Measurements from ENCODE around the gene CYP2C18.
"Not testable (repeated sequence)": the region's sequence is repeated elsewhere in the genome, so short reads cannot be mapped to it uniquely, and the experiment has no call there.

The CYP2C18 gene

DNA sequence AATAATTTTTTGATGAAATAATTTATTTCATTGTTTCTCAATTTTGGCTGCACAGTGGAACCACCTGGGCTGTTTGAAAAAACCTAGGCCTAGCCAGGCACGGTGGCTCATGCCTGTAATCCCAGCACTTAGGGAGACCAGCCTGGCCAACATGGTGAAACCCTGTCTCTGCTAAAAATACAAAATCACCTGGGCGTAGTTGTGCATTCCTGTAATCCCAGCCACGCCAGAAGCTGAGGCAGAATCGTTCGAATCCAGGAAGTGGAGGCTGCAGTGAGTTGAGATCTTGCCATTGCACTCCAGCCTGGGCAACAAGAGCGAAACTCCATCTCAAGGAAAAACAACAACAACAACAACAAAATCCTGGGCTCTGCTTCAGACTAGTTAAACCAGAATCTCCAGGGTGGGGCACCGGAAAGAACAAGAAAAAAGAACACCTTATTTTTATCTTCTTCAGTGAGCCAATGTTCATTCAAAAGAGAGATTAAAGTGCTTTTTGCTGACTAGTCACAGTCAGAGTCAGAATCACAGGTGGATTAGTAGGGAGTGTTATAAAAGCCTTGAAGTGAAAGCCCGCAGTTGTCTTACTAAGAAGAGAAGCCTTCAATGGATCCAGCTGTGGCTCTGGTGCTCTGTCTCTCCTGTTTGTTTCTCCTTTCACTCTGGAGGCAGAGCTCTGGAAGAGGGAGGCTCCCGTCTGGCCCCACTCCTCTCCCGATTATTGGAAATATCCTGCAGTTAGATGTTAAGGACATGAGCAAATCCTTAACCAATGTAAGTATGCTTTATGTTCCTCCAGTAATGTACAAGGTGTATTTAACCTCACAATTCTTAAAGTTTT, at the start of gene CYP2C18:
CYP2C18 (plus strand) TSS at position 516 of the 841 bp plus-strand sequence; CDS start at position 607, 91 bp downstream.
- DNase-seq (ENCODE audit: low spot score) = no peak

GRCh38 chr10:94638097-94638496, 45.4 kb upstream of the CYP2C18 start:
- DNase-seq (ENCODE audit: low spot score) = not testable (repeated sequence)

DNA sequence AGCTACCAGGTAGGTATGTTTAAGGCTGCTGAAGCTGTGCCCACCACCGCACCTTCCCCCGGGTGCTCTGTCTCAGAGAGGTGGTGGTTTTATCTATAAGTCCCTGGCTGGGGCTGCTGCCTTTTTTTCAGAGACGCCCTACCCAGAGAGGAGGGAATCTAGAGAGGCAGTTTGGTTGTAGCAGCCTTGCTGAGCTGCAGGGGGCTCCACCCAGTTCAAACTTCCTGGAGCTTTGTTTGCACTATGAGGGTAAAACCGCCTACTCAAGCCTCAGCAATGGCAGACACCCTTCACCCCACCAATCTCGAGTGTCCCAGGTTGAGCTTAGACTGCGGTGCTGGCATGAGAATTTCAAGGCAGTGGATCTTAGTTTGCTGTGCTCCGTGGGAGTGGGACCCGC, 43.6 kb upstream of the CYP2C18 start:
- DNase-seq (ENCODE audit: low spot score) = no peak

DNA sequence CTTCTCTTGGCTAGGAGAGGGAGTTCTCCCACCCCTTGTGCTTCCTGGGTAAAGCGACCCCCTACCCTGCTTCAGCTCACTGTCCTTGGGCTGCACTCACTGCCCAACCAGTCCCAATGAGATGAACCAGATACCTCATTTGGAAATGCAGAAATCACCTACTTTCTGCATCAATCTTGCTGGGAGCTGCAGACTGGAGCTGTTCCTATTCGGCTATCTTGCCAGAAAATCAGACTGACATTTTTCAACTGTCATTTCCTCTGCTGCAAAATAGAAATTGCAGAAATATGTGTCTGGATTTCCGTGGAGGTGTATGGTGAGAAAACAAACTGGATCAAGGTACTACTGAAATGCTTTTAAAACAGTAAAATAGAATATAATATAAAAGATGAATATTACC, 43.0 kb upstream of the CYP2C18 start:
- no peak for DNase-seq (ENCODE audit: low spot score)

- DNase-seq (ENCODE audit: low spot score) = no peak
Measured at GRCh38 chr10:94641480-94641879, 42.0 kb upstream of the CYP2C18 start.

DNA sequence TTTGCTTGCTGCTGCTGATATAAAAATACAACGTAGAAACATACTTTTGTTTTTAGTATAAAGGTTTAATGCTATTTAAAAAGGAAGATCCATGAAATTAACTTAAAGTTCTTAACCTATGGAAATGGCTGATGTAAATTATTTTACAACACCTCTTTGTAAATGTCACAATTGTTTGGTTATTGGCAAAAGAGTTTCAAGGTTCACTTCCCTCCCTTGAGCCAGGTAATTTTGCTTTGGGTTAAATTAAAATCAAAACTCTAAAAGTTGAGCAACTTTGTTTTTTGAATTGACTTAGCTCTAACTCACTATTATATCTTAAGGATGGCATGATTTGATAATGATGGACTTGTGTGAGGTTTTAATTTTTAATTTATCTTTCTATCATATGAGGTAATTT, 39.2 kb upstream of the CYP2C18 start:
- DNase-seq (ENCODE audit: low spot score) = no peak

- no peak for DNase-seq (ENCODE audit: low spot score)
Measured at GRCh38 chr10:94645285-94645684, 38.2 kb upstream of the CYP2C18 start.

GRCh38 chr10:94655201-94655600, 28.3 kb upstream of the CYP2C18 start:
- DNase-seq (ENCODE audit: low spot score) = not testable (repeated sequence)

DNA sequence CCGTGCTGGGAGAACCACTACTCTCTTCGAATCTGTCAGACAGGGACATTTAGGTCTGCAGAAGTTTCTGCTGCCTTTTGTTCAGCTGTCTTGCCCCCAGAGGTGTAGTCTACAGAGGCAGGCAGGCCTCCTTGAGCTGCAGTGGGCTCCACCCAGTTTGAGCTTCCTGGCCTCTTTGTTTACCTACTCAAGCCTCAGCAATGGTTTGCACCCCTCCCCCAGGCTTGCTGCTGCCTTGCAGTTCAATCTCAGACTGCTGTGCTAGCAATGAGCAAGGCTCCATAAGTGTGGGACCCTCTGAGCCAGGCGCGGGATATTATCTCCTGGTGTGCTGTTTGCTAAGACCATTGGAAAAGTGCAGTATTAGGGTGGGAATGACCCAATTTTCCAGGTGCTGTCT, 20.5 kb upstream of the CYP2C18 start:
- not testable (repeated sequence) for DNase-seq (ENCODE audit: low spot score)

DNA sequence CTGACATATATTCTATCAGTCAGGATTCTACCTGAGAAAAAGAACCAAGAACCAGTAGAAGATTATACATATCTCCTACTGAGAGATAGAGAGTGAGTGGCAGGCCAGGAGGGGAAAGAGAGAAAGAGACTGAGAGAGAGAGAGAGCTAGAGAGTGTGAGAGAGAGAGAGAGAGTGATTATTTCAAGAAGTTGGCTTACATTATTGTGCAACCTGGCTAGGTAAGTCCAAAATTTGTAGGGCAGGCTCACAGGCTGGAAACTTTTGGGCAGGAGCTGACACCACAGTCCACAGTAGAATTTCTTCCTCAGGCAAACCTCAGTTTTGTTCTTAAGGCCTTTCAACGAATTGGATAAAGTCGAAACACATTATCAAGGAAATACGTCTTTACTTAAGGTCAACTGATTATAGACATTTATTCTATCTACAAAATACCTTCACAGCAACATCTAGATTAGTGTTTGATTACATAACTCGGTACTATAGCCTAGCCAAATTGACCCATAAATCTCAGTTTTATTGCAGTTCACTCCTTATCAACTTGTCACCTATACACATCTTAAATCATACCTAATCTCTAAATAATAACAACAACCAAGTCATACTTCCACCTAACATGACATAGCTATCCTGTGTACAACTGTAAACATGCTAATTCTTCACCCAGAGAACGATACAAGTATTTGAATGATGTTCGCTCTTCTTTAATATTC, 17.0 kb upstream of the CYP2C18 start:
- no peak for DNase-seq (ENCODE audit: low spot score)

DNA sequence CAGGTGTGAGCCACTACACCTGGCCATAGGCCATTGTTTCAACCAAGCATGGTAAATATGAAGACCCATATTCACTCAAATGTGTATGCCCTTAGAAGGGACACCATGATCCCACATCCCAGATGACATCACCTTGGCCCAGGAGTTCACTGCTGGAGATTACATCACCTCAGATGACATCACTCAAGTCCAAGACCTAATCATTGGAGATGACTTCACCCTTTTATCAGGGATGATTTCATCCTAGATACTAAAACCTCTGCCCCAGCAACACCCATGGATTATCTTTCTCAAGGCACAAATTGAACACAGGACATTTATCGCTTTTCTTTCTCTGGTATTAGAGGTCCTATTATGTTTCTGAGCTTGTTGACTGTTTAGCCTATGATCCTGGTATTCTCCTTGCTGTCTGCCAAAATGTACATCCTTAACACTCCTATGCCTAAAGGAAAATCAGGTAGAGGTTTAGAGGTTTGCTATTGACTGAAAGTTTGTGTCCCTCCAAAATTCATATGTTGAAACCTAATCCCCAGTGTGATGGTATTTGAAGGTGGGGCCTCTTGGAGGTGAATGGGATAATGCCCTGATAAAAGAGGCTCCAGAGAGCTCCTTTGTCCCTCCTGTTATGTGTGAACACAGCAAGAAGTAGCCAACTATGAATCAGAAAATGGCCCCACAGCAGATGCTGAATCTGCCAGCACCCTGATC, 9.8 kb upstream of the CYP2C18 start:
- DNase-seq (ENCODE audit: low spot score) = no peak

DNA sequence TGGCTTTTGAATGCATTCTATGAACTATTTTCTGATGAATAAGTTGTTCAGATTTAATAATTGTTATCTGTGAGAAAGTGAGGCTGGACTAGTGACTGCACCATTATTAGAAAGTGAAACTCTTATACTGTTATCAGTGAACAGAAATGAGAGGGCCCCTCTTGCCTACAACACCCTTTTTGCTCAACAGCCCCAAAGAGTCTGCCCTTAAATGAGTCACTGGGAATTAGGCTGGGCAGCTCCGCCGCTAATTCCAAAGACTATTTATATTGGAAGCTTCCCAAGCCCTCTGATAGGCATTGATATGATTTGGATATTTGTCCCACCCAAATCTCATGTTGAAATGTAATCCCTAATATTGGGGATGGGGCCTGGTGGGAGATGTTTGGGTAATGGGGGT, 7.0 kb upstream of the CYP2C18 start:
- DNase-seq (ENCODE audit: low spot score) = no peak

DNA sequence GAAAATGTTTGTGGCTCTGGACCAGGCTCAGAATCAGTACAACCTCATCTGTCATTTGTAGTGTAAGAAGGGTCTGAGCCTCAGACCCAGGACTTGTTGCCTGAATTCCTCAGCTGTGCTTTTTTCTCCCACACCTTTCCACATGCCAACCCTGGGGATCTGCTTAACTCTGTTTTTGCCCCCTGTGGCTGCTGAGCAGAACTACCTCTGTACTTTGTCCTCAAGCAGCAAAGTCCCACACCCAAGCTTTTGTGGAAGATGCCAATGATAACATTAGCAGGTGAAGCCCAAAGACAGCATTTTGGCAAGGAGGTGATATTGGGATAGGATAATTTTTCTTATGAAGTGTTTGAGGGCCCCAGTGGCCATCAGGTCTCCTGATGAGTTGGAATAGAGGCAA, 5.8 kb upstream of the CYP2C18 start:
- no peak for DNase-seq (ENCODE audit: low spot score)

DNA sequence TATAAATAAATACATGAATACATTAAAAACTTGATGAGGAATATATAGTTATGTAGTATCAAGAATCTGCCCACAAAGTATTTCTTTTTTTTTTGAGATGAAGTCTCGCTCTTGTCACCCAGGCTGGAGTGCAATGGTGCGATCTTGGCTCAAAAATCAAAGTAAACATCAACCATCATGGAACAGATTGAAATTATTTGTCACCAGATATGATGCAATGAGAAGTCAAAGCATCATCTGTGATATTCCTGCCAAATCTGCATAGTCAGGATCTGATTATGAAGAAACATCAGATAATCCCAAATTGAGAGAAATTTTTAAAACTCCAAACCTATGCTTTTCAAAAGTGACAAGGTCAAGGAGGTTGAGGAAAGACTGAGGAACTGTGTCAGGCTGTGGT, 5.1 kb upstream of the CYP2C18 start:
- DNase-seq (ENCODE audit: low spot score) = no peak

- DNase-seq (ENCODE audit: low spot score) = no peak
Measured at GRCh38 chr10:94680544-94680943, 3.0 kb upstream of the CYP2C18 start.

DNA sequence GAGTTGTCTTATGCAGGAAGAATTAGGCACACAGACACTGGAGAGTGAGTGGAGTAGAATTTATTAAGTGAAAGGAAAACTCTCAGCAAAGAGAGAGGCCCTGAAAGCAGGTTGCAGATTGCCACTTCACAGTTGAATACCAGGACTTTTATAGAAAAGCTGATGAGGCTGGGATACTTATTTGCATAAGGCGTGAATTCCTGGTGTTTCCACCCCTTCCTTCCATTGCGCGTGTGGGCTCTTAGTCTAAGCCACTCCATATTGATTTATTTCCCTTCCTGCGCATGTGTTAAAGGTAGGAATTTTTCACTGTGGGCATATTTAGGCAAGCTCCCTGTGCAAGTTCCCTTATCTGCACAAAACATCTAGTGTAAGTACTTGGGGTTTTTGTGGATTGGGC, 893 bp upstream of the CYP2C18 start:
- not testable (repeated sequence) for DNase-seq (ENCODE audit: low spot score)

GRCh38 chr10:94687625-94688248, 4.2 kb downstream of the CYP2C18 start:
- no peak for DNase-seq (ENCODE audit: low spot score)

DNA sequence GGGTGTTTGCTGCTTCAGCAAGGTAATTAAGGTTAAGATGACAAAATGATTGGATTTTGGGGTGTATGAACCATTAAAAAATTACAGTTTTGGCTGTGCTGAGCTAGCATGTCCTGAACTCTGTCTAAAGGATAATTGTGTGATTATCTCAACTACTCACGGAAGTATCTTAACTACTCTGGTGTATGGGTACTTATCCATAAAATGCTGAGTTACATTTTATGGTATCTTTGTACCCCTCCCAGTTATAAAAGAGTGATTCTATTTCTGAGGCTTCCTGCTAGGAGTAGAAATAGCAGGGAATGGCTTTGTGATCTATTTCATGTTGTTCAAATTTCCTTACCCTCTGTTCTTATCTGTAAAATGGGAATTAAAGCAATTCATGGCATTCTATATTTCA, 22.6 kb downstream of the CYP2C18 start:
- DNase-seq (ENCODE audit: low spot score) = no peak

DNA sequence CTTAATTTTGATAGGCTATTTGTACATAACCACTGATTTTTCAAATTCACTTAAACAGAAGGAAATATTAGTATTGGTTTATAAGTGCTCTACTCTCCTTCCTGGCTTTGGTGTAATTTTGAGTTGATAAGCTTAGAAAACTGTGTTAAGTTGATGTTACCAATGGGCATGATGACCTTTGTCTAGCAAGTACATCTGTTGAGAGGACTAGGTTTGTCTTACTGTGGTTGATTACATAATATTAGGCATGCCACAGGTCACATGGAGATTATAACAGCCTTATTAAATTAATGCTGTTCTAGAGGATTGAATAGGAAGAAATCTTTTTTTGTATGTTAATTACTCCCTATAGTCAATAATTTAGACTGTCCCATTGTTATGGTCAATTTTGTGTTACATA, 27.0 kb downstream of the CYP2C18 start:
- DNase-seq (ENCODE audit: low spot score) = no peak

DNA sequence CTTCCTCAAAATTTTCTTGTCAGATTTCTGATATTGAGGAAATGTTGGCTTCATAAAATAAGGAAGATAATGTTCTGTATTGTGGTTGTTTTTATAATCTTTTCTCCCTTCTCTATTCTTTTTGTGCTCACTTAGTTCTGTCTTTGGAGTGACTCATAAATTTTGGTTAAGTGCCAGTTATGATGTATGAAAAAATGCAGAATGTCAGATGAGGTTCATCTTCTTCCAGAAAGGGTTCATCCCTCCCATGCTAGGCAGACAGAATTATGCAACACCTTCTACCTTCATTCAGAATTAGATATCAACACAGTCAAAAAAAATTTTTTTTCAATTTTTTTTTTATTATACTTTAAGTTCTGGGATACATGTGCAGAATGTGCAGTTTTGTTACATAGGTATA, 42.3 kb downstream of the CYP2C18 start:
- no peak for DNase-seq (ENCODE audit: low spot score)

DNA sequence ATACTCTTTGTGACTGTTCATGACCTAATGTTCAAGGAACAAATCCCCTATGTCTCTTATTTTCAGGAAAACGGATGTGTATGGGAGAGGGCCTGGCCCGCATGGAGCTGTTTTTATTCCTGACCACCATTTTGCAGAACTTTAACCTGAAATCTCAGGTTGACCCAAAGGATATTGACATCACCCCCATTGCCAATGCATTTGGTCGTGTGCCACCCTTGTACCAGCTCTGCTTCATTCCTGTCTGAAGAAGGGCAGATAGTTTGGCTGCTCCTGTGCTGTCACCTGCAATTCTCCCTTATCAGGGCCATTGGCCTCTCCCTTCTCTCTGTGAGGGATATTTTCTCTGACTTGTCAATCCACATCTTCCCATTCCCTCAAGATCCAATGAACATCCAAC, 51.7 kb downstream of the CYP2C18 start:
- DNase-seq (ENCODE audit: low spot score) = no peak

- no peak for DNase-seq (ENCODE audit: low spot score)
Measured at GRCh38 chr10:94738588-94738987, 55.1 kb downstream of the CYP2C18 start.

All from AG08396 (cell line).